Measurements from ENCODE around the gene MTCH1. TPM values are rescaled to one million over a fixed set of nuclear protein-coding genes. Genes with fewer than 3 reads are reported as not detected.

MTCH1 gene
- total RNA-seq, 2 donors from 2014 or later = 129 to 139 TPM

DNA sequence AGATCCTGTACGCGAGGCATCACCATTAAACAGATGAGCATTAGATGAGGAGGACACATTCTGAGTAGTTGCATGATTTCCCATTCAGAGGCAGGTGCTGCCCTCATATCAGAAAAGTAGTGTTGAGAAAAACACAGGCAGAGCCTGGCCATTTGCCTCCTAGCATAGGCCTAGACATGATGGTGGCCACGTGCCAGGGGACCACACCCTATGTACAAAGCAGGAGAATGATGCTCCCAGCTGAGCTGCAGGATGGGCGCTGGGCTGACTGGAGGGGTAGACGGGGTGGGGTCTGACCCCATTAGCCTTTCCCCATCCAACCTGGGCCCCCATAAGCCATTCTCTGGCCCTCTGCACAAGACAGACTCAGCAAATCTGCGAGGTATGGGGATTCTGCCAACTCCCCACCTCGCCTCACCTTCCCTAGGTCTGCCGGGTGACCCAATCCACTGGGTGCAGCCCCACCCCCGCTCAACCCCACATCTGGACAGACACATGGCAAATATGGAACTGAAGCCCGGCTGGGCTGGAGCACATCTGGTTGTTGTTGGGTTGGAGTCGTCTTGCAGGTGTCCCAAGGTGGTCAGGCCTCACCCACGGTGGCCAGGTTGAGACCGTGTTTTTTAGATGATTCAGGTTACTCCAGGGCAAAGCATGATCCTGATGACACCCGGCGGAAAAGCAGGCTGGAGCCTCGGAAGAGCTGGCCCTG lies 17.6 kb downstream of the MTCH1 start:
- Mint-ChIP-seq H3K9me3 (no peaks in the 10 kb centered on the region), H3K36me3 (peaks cover 12 to 16% of the 10 kb centered on the region in 2 donors), H3K27ac (peak overlapping the region; percentile 15 to 93)
- ATAC-seq = no peak
- DNase-seq (ENCODE audit: low spot score in 2 of 2) = no peak

DNA sequence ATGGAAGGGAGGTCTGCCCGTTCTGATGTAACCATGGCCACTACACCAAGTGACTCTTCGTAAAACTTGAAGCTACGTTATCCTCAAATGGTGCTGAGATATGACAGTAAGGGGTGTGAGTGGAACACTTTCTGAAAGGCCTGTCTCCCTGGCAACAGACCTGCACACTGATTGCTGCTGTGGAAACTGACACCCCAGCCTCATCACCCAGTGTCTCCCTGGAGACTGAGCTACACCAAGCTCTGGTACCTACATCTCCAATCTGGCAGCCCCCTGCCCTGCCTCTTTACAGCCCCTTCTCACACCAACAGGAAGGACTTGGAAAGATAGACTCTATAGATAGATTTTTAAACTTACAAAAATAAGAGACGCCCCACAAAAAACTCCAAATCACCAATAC lies 18.2 kb downstream of the MTCH1 start:
- H3K9me3 Mint-ChIP-seq = no peaks in the 10 kb centered on the region
- peak overlapping the region; percentile 15 to 93 for H3K27ac Mint-ChIP-seq
- peaks cover 12 to 16% of the 10 kb centered on the region in 2 donors for H3K36me3 Mint-ChIP-seq
- DNase-seq (ENCODE audit: low spot score in 2 of 2) (no peak), ATAC-seq (peak in 1 of 2 donors; percentile 6)

DNA sequence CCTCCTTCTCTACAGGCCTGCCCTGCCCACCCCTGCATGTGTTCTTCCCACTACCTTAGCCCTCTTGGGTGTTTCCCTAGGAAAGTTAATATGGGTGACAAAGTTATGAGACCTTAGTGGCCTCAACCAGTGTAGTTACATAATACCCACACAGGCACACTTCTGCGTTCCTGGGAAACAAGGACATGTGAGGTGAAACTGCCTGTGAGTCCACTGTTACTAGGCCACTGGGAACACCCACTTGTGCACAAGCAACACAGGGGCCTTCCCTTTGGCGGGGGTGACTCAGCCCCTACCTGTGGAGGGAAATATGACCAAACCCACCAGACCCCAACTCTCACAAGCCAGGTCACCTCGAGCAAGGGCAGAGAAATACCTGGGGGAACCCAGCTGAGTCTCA lies 18.7 kb downstream of the MTCH1 start:
- peak overlapping the region in 1 of 2 donors; percentile 72 for H3K27ac Mint-ChIP-seq
- no peaks in the 10 kb centered on the region for H3K9me3 Mint-ChIP-seq
- peaks cover 12 to 13% of the 10 kb centered on the region in 2 donors for H3K36me3 Mint-ChIP-seq
- ATAC-seq (peak in 1 of 2 donors; percentile 28), DNase-seq (ENCODE audit: low spot score in 2 of 2) (no peak)

DNA sequence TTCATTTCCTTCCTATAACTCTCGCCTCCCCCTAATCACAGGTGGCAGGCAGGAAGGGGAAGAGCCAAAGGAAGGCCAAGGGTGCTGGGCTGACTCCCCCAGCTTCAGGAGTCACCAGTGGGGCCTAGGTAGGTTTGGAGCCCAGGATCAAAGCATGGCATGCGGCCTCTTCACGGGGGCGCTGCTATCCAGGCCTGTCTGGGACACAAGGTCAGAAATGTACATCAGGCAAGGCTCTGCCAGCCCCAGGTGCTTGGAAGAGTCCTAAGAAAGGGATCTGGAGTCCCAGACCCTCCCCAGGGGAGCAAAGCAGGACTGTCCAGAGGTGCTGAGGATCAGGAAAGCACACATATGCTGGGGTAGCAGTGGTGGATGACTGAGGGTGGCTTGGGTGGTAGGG lies 21.1 kb downstream of the MTCH1 start:
- ATAC-seq = peak in 1 of 2 donors; percentile 7

DNA sequence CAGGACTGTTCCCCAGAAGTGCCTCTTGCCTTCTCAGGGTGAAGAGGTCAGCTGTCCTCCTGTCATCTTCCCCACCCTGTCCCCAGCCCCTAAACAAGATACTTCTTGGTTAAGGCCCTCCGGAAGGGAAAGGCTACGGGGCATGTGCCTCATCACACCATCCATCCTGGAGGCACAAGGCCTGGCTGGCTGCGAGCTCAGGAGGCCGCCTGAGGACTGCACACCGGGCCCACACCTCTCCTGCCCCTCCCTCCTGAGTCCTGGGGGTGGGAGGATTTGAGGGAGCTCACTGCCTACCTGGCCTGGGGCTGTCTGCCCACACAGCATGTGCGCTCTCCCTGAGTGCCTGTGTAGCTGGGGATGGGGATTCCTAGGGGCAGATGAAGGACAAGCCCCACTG lies 21.6 kb downstream of the MTCH1 start:
- H3K27ac Mint-ChIP-seq = peak overlapping the region; percentile 47 to 79
- DNase-seq (ENCODE audit: low spot score in 2 of 2) = no peak

More for the DNA sequence above, 21.1 kb downstream of the MTCH1 start:
- Mint-ChIP-seq H3K9me3 (no peaks in the 10 kb centered on the region), H3K27ac (peak overlapping the region; percentile 47 to 79), H3K36me3 (peaks cover 0 to 12% of the 10 kb centered on the region in 2 donors)
- DNase-seq (ENCODE audit: low spot score in 2 of 2) = no peak

DNA sequence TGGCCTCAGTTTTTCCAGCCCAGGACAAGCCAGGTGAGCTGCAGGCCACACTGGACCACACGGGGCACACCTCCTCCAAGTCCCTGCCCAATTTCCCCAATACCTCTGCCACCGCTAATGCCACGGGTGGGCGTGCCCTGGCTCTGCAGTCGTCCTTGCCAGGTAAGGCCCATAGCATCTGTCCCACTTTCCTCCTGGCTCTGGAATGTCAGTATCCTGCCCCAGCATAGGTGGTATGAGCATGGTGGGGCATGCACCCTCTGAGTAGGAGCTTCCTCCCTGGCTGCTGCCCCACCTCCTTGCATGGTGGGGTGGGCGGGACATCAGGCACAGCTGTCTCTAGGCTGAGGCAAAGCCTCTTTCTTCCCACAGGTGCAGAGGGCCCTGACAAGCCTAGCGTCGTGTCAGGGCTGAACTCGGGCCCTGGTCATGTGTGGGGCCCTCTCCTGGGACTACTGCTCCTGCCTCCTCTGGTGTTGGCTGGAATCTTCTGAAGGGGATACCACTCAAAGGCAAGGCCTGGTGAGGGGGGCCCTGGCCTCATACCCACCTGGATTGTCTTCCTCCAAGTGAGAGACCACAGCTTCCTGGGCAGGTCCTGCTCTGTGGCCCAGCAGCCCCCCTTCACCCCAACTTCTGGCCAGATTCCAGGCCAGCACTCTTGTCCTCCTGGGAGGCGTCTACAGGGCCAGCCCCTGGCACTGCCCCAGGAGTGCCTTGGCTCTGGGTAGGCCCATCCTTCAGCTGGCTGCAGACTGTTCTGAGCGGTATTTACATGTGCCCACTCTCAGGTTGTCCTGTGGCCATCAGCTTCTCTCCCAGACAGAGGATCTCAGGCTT lies 22.3 kb downstream of the MTCH1 start:
- H3K9me3 Mint-ChIP-seq = no peaks in the 10 kb centered on the region
- DNase-seq (ENCODE audit: low spot score in 2 of 2) (no peak), ATAC-seq (peak; percentile 15 to 33)
- H3K36me3 Mint-ChIP-seq = peaks cover 0 to 9% of the 10 kb centered on the region in 2 donors
- peak overlapping the region; percentile 47 to 82 for H3K27ac Mint-ChIP-seq

More for the DNA sequence above, 21.6 kb downstream of the MTCH1 start:
- Mint-ChIP-seq H3K9me3 (no peaks in the 10 kb centered on the region), H3K36me3 (peaks cover 0 to 12% of the 10 kb centered on the region in 2 donors)
- ATAC-seq = no peak

DNA sequence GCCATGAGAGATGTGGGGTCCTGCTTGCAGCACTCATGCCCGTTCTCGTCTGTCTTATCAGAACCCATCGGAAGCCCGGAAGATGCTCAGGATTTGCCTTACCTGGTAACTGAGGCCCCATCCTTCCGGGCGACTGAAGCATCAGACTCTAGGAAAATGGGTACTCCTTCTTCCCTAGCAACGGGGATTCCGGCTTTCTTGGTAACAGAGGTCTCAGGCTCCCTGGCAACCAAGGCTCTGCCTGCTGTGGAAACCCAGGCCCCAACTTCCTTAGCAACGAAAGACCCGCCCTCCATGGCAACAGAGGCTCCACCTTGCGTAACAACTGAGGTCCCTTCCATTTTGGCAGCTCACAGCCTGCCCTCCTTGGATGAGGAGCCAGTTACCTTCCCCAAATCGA lies 23.1 kb downstream of the MTCH1 start:
- no peaks in the 10 kb centered on the region for H3K9me3 Mint-ChIP-seq
- H3K36me3 Mint-ChIP-seq = peaks cover 0 to 1% of the 10 kb centered on the region in 2 donors
- DNase-seq (ENCODE audit: low spot score in 2 of 2) (peak in 1 of 2 donors; percentile 79), ATAC-seq (peak; percentile 55 to 81)
- H3K27ac Mint-ChIP-seq = peak overlapping the region; percentile 47 to 96

DNA sequence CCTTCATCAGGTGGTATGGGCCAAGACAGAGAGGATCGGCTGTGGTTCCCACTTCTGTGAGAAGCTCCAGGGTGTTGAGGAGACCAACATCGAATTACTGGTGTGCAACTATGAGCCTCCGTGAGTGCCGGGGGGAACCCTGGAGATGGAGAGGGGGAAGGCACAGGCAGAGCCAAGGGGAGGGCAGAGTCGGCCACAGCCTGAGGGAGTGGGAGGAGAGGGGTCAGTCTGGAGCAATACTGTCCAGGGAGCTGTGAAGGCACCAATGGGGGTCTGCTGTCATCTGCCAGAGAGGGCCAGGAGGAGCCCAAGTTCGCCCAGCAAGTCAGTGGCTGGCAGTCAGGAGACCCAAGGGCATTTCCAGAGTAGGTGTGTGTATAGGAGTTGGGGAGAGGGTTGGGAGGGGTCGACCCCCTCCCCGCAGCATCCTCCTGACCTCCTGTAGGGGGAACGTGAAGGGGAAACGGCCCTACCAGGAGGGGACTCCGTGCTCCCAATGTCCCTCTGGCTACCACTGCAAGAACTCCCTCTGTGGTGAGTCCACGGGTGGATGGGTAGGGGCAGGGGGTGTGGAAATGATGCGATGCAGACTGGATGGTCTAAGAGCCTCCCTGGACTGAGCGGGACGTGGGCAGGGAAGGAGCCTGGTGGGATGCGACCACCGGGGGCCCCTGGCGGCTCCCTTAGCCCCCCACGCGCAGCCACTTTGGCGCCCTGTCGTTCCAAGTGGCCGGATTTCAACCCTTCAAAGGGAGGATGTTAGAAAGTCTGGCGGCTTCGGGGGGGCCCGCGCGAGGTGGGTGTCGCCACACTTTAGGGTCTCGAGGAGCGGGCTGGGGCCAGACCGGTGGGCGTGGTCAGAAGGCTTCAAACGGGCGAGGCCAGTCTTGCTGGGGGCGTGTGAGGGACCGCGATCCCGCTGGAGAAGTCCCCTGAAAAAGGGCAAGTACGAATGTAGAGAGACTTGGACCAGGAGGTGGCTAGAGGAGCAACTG lies 24.3 kb downstream of the MTCH1 start:
- no peaks in the 10 kb centered on the region for H3K9me3 Mint-ChIP-seq
- DNase-seq (ENCODE audit: low spot score in 2 of 2) (no peak), ATAC-seq (no peak)
- H3K27ac Mint-ChIP-seq = peak overlapping the region in 1 of 2 donors; percentile 72
- no peaks in the 10 kb centered on the region for H3K36me3 Mint-ChIP-seq

DNA sequence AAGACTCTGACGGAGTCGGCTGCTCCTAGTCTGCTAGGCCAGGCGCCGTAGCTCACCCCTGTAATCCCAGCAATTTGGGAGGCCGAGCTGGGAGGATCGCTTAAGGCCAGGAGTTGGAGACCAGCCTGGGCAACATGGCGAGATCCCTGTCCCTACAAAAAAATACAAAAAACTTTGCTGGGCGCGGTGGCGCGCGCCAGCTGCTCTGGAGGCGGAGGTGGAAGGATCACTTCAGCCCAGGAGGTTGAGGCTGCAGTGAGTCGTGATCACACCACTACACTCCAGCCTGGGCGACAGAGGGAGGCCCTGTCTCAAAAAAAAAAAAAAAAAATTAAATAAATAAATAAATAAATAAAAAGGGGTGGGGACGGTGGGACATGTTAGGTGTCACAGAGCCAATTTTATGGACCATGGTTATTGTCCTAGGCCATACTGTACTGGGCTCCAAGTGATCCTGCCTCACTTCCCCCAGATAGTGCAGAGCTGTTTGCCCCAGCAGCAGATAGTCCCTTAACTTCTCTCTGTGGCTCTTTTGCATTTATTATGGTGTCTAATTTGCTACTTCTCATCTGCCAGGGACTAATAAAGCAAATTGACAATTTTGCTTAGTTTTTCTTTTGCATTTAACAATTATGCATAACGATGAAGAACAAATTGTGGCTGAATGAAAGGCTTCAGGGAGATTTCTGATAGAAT lies 26.3 kb downstream of the MTCH1 start:
- no peak for ATAC-seq
- DNase-seq (ENCODE audit: low spot score in 2 of 2) = no peak
- H3K27ac Mint-ChIP-seq = no peak overlapping the region
- H3K9me3 Mint-ChIP-seq = no peaks in the 10 kb centered on the region
- no peaks in the 10 kb centered on the region for H3K36me3 Mint-ChIP-seq

DNA sequence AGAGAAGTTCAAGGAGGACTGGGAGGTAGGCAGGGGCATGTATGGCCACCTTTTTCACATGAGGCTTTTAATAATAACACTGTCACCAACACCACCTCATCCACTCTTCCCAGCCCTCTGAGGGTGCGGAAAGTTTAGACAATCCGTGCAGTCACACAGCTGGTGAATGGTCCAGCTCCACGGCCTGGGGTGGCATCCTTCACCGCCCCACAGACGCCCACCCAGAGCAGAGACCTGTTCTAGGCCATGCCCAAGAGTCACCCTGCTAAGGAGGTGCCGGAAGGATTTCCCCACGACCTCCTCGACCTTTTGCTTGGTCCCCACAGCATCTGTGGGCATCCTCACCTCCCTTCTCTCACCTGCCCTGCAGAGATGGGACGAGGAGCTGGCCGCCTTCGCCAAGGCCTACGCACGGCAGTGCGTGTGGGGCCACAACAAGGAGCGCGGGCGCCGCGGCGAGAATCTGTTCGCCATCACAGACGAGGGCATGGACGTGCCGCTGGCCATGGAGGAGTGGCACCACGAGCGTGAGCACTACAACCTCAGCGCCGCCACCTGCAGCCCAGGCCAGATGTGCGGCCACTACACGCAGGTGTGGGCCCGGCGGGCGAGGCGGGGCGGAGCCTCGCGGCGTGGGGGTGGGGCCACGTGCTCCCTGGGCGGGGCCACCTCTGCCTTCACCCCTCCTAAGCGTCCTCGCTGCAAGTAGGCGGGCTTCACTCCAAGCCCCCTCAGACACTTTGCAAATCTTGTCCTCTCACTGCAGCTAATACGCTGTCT lies 27.0 kb downstream of the MTCH1 start:
- H3K36me3 Mint-ChIP-seq = no peaks in the 10 kb centered on the region
- H3K9me3 Mint-ChIP-seq = no peaks in the 10 kb centered on the region
- ATAC-seq (no peak), DNase-seq (ENCODE audit: low spot score in 2 of 2) (no peak)
- no peak overlapping the region for H3K27ac Mint-ChIP-seq

DNA sequence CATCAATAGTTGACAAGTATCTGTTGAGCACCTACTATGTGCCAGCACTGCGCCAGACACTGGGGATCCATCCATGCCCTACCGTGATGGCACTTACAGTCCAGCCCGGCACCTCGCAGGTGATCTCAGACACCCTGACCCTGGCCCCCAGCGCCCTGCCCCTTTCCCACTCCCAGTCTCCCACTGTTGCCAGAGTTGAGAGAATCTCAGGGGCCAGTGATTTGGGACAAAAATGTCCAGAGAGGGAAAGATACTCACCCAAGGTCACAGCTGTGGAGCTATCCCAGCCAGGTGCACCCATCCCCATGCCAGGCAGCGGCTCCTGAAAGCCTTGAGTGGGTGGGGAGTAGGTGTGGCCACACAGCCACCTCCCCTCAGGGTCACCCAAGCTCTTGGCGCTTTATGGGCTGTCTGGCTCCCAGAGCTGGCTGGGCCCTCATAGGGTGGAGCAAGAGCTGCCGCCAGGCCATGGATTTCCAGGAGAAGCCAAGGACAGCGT lies 28.2 kb downstream of the MTCH1 start:
- no peak overlapping the region for H3K27ac Mint-ChIP-seq
- no peaks in the 10 kb centered on the region for H3K36me3 Mint-ChIP-seq
- DNase-seq (ENCODE audit: low spot score in 2 of 2) = no peak
- H3K9me3 Mint-ChIP-seq = no peaks in the 10 kb centered on the region
- no peak for ATAC-seq

DNA sequence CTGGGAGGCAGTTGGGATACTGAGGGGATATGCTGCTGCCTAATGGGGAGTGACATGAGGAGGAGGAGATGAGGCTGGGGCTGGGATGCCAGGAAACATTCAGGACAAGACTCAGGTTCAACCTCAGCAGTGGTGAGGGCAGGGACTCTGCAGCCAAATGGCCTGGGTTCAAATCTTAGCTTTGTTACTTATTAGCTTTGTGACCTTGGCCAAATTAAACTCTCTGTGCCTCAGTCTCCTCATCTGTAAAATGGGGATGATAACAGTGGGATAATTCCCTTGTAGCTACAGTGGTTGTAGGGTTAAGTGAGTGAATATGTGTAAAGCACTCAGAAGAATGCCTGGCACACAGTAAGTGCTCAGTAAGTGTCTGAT lies 29.6 kb downstream of the MTCH1 start:
- no peak overlapping the region for H3K27ac Mint-ChIP-seq
- no peaks in the 10 kb centered on the region for H3K9me3 Mint-ChIP-seq
- H3K36me3 Mint-ChIP-seq = no peaks in the 10 kb centered on the region
- DNase-seq (ENCODE audit: low spot score in 2 of 2) (no peak), ATAC-seq (no peak)

DNA sequence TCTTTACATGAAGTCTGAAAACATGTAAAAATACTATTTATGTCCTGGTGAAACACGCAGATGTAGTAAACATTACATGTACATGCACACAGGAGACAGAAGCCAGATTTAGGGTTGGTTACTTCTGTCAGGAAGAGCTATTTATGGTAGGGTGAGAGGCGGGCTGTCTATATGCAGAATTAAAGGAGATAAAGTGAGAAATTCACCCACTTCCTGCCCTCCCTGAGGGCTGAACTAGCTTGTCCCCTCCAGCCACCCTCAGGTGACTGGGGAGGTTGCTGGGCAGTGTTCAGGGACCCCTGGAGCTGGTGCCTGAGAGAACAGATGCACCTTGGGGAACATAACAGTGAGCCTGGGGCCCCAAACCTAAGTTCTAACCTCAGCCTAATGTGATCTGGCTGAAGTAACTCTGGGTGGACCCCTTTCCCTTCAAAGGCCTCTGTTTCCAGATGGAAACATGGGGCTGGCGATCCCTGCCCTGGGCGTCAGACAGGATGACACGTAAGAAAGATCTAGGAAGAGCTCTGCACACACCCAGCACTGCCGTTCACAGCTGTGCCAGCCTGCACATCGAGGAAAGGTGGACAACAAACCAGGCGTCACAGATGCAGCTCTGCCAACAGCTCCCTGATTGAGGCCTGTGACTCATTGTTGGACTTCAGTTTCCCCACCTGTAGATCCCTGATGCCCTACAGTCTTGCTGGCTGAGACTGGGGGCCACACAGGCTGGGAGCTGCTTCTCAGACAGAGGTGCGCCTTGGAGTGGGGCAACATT lies 30.1 kb downstream of the MTCH1 start:
- H3K36me3 Mint-ChIP-seq = no peaks in the 10 kb centered on the region
- H3K9me3 Mint-ChIP-seq = no peaks in the 10 kb centered on the region
- ATAC-seq (peak; percentile 26 to 35), DNase-seq (ENCODE audit: low spot score in 2 of 2) (no peak)
- H3K27ac Mint-ChIP-seq = peak overlapping the region; percentile 8 to 27

DNA sequence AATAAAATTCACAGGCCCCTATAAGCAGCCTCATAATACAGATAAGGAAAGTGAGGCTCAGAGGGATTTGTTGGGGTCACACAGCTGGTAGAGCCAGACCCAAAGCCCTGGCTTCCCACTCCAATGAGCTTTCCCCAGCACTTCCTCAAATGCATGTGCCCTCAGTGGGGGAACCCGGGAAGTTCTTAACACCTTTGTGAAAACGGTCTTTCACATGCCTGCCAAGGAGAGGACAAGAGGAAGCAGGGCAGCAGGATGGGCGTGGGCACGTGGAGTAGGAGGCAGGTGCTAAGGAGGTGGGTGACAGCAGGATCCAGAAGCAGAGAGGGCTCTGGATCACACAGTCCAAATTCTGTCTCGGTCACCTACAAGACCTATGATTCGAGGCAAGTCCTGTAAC lies 30.9 kb downstream of the MTCH1 start:
- DNase-seq (ENCODE audit: low spot score in 2 of 2) (no peak), ATAC-seq (peak in 1 of 2 donors; percentile 21)
- no peaks in the 10 kb centered on the region for H3K9me3 Mint-ChIP-seq
- peak overlapping the region; percentile 27 to 73 for H3K27ac Mint-ChIP-seq
- H3K36me3 Mint-ChIP-seq = no peaks in the 10 kb centered on the region
